CD4-positive, alpha-beta T cell treated with Interleukin-2 at 100 ng/mL for 4 hours (primary cell): ENCODE results near the gene RNFT2.
"Not testable (repeated sequence)": the region's sequence is repeated elsewhere in the genome, so short reads cannot be mapped to it uniquely, and the experiment has no call there.

Source experiments
- DNase-seq: peaks from one replicate; pipeline ENCODE4 v3.0.0-alpha.2; 2020; ENCODE audit warnings: low spot score

RNFT2 gene

DNA sequence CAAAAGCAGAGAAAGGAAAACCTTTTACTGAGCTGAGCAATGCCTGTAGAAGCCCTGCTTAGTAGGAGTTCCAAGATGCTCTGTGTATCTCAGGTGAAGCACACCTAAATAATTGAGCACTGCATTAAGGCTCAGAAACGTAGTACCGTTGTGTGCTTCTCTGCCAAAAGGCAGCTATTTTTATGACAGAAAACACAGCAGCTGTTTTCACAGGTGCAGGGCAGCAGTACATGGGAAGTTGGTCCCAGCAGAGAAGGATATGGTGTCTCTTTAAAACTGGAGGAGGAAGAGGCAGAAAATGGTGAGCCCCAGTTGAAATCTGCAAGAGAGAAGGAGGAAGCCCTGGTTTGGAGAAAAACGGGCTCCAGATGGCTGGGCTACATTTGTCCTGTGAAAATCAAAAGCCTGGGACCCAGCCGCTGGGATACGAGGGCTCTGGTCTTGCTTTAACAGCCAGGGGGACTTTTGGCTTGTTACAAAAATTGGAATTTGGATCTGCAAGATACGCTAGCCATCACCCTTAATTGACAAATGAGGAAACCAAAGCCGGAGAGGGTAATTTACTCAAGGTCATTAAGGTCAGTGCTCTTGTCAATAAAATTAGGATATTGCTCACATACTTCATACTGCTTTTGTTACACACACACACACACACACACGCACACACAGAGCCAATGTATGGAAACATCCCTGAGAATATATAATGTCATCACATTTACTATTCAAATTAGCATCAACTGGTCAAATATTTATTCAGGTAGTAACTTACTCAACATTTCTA lies 27.6 kb upstream of the RNFT2 start:
- DNase-seq: no peak

DNA sequence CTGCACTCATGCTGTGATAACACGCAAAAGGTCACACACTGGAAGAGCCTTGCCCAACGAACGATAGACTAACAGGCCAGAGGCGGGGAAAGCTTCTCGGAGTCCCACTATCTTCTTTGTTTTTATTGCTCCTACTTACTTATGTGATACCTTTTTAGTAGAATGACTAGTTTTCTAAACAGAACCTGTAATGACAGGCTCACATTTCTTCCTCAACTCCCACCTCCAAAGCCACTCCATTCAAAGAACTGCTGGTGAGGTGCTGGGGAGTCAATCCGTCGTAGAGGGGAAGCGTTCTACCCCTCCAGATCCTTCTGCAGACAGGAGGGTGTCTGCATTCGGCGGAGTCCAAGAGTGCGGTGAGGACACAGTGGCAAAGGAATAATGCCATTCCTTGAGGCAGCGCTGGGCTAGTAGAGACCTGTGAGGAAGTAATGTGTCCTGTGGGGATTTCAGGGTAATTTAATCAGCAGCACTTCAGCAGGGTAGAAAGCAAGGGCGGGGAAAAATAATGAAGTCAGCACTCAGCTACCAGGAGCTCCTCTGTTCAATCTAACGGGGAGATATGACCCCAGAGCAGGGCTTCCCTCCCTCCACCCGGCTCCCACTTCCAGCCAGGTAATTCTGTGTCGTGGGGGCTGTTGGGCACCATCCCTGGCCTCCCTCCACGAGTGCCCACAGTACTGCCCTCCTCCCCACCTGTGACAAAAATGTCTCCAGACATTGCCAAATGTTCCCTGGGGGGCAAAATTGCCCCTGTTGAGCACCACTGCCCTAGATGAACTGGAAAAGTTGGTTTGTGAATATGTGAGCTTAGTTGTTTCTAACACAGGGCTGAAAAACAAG lies 25.4 kb upstream of the RNFT2 start:
- DNase-seq: no peak

DNA sequence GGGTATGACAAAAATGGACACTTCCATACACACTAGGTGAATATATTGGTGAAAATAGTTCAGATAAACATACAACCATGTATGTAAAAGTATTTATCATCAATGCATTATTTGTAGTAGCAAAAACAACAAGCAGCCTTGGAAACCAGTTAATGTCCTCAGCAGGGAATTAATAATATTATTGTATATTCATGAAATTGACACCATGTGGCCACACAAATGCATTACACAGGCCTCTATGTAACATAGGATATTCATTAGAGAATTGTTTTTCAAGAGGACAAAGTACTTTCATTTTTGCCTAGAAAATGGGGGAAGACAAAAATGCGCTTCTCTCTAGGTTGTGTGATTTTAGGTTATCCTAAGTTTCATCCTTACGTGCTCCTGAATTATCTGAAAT lies 24.6 kb upstream of the RNFT2 start:
- no peak for DNase-seq

DNA sequence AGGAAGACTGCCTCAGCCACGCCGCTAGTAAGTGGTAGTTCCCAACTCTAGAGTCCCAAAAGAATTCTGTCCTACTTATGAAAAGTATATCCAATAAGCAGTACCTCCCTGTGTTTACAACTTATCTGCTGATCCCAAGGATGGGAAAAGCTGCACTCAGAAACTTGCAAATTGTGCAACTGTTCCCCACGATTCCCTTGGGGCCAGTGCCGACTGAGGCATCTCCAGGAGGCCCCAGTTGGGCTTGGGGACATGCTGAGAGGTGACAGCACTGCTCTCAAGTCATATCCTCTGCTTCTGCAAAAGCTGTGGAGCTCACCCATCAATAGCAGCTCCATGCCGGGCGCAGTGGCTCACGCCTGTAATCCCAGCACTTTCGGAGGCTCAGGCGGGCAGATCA lies 23.9 kb upstream of the RNFT2 start:
- no peak for DNase-seq

GRCh38 chr12:116717466-116718437 lies 20.4 kb upstream of the RNFT2 start:
- no peak for DNase-seq

DNA sequence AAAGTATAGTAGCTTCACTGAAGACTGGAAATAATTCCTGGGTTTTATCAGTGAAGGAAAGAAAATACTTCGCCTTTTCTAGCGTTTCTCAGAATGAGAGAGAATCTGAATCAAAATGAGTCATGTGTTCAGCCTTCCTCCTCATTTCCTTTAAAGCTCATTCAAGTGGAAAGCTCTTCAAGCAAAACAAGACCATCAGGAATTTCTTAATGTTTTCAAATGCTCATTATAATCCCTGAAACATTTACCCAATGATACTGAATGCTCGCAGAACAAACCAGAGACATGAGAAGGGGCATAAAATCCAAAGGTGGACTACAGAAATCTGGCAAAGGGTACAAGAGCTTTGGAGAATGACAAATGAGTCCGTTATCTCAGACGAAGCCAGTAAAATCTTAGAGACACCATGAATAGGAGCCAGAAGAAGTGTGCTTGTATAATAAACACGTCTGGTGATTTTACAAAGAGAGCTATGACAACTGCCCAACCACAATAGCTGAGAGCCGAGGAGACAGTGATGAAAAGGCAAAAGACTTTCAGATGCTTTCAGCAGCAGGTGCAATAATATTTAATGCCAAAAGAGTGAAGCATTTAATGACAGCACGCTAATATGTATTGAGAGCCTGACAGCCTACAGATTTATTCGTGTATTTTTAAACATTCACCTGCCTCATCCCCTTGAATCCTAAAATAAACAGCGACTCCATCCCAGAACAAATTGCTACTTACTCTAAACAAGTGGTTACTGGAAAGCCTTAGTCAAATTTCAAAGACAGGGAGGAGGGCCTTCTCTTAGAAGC lies 19.3 kb upstream of the RNFT2 start:
- DNase-seq: no peak

DNA sequence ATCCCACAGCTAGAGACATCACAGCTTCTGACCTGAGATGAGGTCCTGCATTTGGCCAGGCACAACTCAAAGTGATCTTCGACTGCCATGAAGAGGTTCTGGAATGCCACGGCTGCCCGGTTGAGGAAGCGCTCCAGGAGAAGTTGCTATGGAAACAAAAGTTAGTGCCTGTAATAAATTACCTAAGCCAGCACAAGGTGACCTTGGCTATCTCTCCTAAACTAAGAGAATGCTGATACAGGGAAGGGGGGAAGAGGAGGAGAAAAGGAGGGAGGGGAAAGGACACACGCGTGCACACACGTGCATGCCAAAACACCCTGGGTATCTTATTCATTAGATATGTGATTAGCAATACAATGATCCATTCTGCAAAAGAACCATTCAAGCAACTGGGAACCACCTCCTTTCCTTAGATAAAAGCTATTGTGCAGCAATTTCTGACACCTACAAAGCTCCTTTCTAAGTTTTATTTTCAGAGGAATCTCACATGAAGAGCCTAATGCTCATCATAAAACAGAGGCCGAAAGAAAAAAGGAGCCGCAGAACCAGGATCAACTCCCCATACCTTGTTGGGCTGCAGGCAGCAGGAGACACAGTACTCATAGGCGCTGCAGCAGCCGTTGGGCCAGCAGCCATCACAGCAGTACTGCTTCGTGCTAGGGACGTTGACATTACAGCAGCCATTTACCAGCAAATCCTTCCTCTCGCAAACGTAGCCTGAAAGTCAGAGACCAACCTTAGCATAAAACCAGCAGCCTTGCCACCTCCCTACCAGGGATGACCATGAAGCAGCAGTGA lies 18.2 kb upstream of the RNFT2 start:
- no peak for DNase-seq

GRCh38 chr12:116722245-116722644 lies 15.9 kb upstream of the RNFT2 start:
- no peak for DNase-seq

DNA sequence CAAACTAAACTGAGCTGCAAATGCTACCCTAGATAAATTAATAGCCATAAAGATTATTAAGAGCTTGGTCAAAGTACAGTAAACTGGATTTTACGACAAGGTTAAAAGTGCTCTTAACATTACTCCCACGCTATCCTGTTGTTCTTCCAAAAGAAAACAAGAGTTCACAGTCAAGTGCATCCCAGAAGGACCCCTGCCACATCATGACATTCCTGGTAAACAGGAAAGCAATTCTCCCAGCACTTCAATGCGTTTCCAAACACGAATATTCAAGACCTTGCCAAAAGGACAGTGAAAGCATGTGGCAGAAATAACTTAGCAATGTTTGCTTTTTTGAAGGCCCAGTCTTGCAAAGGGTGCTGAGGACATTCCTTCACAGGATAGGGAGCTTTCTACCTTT lies 11.4 kb upstream of the RNFT2 start:
- no peak for DNase-seq

GRCh38 chr12:116727261-116727660 lies 10.9 kb upstream of the RNFT2 start:
- DNase-seq: no peak

GRCh38 chr12:116727891-116728290 lies 10.2 kb upstream of the RNFT2 start:
- no peak for DNase-seq

- no peak for DNase-seq
Measured at GRCh38 chr12:116731801-116732200, 6.3 kb upstream of the RNFT2 start.

GRCh38 chr12:116734156-116734768 lies 3.9 kb upstream of the RNFT2 start:
- DNase-seq: no peak

- DNase-seq: no peak
Measured at GRCh38 chr12:116735084-116735483, 3.0 kb upstream of the RNFT2 start.

- DNase-seq: no peak
Measured at GRCh38 chr12:116735951-116736599, 2.0 kb upstream of the RNFT2 start.

DNA sequence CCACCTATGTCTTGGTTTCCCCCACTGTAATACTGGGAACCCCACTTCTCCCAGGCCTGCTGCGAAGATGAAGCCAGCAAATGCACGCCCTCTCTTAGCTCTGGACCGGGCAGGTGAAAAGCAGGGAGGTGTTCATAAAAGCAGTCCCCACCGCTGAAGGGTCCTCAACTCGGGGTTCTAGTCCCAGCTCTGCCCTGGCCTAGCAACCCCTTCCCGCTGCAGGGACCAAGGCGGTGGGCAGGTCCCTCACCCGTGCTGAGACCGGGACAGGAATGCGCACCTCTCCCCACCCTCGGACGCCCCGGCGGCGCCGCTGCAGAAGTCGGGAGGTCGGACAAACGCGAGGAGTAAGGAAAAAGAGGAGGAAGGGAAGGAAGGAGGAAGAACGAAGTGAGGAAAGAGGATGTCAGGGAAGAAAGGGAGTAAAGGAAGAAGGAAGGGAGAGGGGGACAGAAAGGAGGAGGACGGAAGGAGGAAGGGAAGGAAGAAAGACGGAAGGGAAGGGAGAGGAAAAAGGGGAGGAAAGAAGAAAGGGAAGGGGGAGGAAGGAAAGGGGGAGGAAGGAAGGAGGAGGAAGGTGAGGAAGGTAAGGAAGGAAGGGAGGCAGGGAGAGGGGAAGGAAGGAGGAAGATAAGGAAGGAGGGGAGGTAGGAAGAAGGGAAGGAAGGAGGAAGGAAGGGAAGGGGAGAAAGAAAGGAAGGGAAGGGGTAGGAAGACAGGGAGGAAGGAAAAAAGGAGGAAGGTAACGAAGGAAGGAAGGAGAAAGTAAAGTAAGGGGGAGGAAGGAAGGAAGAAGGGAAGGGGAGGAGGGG lies 947 bp upstream of the RNFT2 start:
- no peak for DNase-seq

DNA sequence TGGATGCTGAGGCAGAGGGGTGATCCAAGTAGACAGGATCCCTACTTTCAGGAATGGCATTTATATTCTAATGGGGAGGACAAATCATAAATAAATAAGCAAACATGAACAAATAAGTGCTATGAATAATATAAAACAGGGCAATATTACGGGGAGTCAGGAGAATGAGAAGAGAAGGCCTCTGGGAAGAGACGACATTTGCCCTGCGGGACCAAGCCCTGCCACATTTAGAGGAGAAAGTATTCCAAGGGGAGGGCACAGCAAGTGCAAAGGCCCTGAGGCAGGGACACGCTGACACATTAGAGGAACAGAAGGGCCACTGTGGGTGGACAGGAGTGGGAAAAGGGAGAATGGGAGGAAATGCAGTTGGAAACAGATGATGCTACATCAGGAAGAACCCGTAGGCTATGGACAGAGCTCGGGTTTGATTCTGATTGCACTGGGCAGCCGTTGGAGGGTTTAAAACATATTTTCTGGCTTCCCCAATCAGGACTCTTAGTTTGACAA lies 1.3 kb downstream of the RNFT2 start:
- DNase-seq: no peak

- not testable (repeated sequence) for DNase-seq
Measured at GRCh38 chr12:116742787-116743186, 4.7 kb downstream of the RNFT2 start.
